ENCODE data around the gene DEK.
"Not testable (repeated sequence)": the region's sequence is repeated elsewhere in the genome, so short reads cannot be mapped to it uniquely, and the experiment has no call there.

Gene DEK

GRCh38 chr6:18242062-18242851, 22.1 kb downstream of the DEK start:
- no peak for TF ChIP-seq CTCF (IDR thresholded peaks at IDR 0.05; ENCODE audit: low read depth, low read length, missing control alignments)
- H3K4me3 ChIP-seq (ENCODE audit: low read depth, low read length) = no peak overlapping the region
- in situ Hi-C loops (cut with HindIII; ENCODE audit: low sequenced_read_pairs) = no loop called here
- DNase-seq (ENCODE audit: low read depth) = peak; percentile 34

GRCh38 chr6:18241208-18242038, 22.9 kb downstream of the DEK start:
- no peak for TF ChIP-seq CTCF (IDR thresholded peaks at IDR 0.05; ENCODE audit: low read depth, low read length, missing control alignments)
- no peak for DNase-seq (ENCODE audit: low read depth)
- in situ Hi-C loops (cut with HindIII; ENCODE audit: low sequenced_read_pairs) = no loop called here
- H3K4me3 ChIP-seq (ENCODE audit: low read depth, low read length) = no peak overlapping the region

- in situ Hi-C loops (cut with HindIII; ENCODE audit: low sequenced_read_pairs) = no loop called here
- no peak overlapping the region for H3K4me3 ChIP-seq (ENCODE audit: low read depth, low read length)
- no peak for TF ChIP-seq CTCF (IDR thresholded peaks at IDR 0.05; ENCODE audit: low read depth, low read length, missing control alignments)
- no peak for DNase-seq (ENCODE audit: low read depth)
Observed at GRCh38 chr6:18240230-18240629, 24.1 kb downstream of the DEK start.

GRCh38 chr6:18237167-18237566, 27.2 kb downstream of the DEK start:
- TF ChIP-seq CTCF (IDR thresholded peaks at IDR 0.05; ENCODE audit: low read depth, low read length, missing control alignments) = no peak
- H3K4me3 ChIP-seq (ENCODE audit: low read depth, low read length) = no peak overlapping the region
- in situ Hi-C loops (cut with HindIII; ENCODE audit: low sequenced_read_pairs) = no loop called here
- no peak for DNase-seq (ENCODE audit: low read depth)

- no peak overlapping the region for H3K4me3 ChIP-seq (ENCODE audit: low read depth, low read length)
- DNase-seq (ENCODE audit: low read depth) = no peak
- TF ChIP-seq CTCF (IDR thresholded peaks at IDR 0.05; ENCODE audit: low read depth, low read length, missing control alignments) = no peak
- in situ Hi-C loops (cut with HindIII; ENCODE audit: low sequenced_read_pairs) = no loop called here
Observed at GRCh38 chr6:18235524-18235923, 28.8 kb downstream of the DEK start.

- TF ChIP-seq CTCF (IDR thresholded peaks at IDR 0.05; ENCODE audit: low read depth, low read length, missing control alignments) = no peak
- in situ Hi-C loops (cut with HindIII; ENCODE audit: low sequenced_read_pairs) = no loop called here
Observed at GRCh38 chr6:18234564-18234963, 29.8 kb downstream of the DEK start.

GRCh38 chr6:18233770-18234169, 30.6 kb downstream of the DEK start:
- H3K4me3 ChIP-seq (ENCODE audit: low read depth, low read length); in situ Hi-C loops (cut with HindIII; ENCODE audit: low sequenced_read_pairs); DNase-seq (ENCODE audit: low read depth): not testable (repeated sequence)

More at GRCh38 chr6:18234564-18234963, 29.8 kb downstream of the DEK start:
- H3K4me3 ChIP-seq (ENCODE audit: low read depth, low read length) = no peak overlapping the region
- no peak for DNase-seq (ENCODE audit: low read depth)

GRCh38 chr6:18231856-18232255, 32.5 kb downstream of the DEK start:
- H3K4me3 ChIP-seq (ENCODE audit: low read depth, low read length); DNase-seq (ENCODE audit: low read depth); in situ Hi-C loops (cut with HindIII; ENCODE audit: low sequenced_read_pairs): not testable (repeated sequence)

GRCh38 chr6:18228590-18228989, 35.7 kb downstream of the DEK start:
- H3K4me3 ChIP-seq (ENCODE audit: low read depth, low read length); in situ Hi-C loops (cut with HindIII; ENCODE audit: low sequenced_read_pairs); DNase-seq (ENCODE audit: low read depth): not testable (repeated sequence)

- H3K4me3 ChIP-seq (ENCODE audit: low read depth, low read length); in situ Hi-C loops (cut with HindIII; ENCODE audit: low sequenced_read_pairs); DNase-seq (ENCODE audit: low read depth): not testable (repeated sequence)
Observed at GRCh38 chr6:18227166-18227565, 37.2 kb downstream of the DEK start.

Data from astrocyte of the cerebellum (primary cell).